ENCODE measurements around the gene FRMPD1.

The FRMPD1 gene

GRCh38 chr9:37611961-37612360 is 38.8 kb upstream of the FRMPD1 start:
- no peak for ATAC-seq
- TF ChIP-seq CREB5 (CRISPR knock-in tag; IDR thresholded peaks at IDR 0.05; ENCODE audit: low read depth) (no peak), SNAI2 (CRISPR knock-in tag; IDR thresholded peaks at IDR 0.05) (no peak), TOX (CRISPR knock-in tag; IDR thresholded peaks at IDR 0.05; ENCODE audit: borderline replicate concordance) (no peak), ZFP3 (CRISPR knock-in tag; IDR thresholded peaks at IDR 0.05) (no peak), CSRNP3 (CRISPR knock-in tag; IDR thresholded peaks at IDR 0.05) (no peak), TSHZ2 (CRISPR knock-in tag; IDR thresholded peaks at IDR 0.05) (no peak), ZNF8 (CRISPR knock-in tag; IDR thresholded peaks at IDR 0.05) (no peak), BACH2 (CRISPR knock-in tag; IDR thresholded peaks at IDR 0.05; ENCODE audit: borderline replicate concordance) (no peak), ISL1 (CRISPR knock-in tag; IDR thresholded peaks at IDR 0.05) (no peak), ZNF565 (CRISPR knock-in tag; conservative IDR thresholded peaks at IDR 0.05; ENCODE audit: low read depth) (no peak), ESRRG (CRISPR knock-in tag; IDR thresholded peaks at IDR 0.05) (no peak), ZNF70 (CRISPR knock-in tag; IDR thresholded peaks at IDR 0.05) (no peak), POU6F1 (CRISPR knock-in tag; IDR thresholded peaks at IDR 0.05; ENCODE audit: borderline replicate concordance, low read depth) (no peak), PATZ1 (CRISPR knock-in tag; IDR thresholded peaks at IDR 0.05; ENCODE audit: borderline replicate concordance) (no peak), CSDC2 (CRISPR knock-in tag; IDR thresholded peaks at IDR 0.05) (no peak)

- TF ChIP-seq TSHZ2 (CRISPR knock-in tag; IDR thresholded peaks at IDR 0.05) (no peak), ESRRG (CRISPR knock-in tag; IDR thresholded peaks at IDR 0.05) (no peak), ZFP3 (CRISPR knock-in tag; IDR thresholded peaks at IDR 0.05) (no peak), ZC3H10 (CRISPR knock-in tag; IDR thresholded peaks at IDR 0.05) (no peak)
- no peak for ATAC-seq
These were observed 33.6 kb upstream of the FRMPD1 start for GRCh38 chr9:37617161-37617560.

- no peak for TF ChIP-seq PATZ1 (CRISPR knock-in tag; IDR thresholded peaks at IDR 0.05; ENCODE audit: borderline replicate concordance)
- TF ChIP-seq SNAI2 (CRISPR knock-in tag; IDR thresholded peaks at IDR 0.05): no peak
- no peak for TF ChIP-seq RARB (CRISPR knock-in tag; IDR thresholded peaks at IDR 0.05)
- ATAC-seq: no peak
These were observed 32.9 kb upstream of the FRMPD1 start for GRCh38 chr9:37617832-37618231.

Data from SK-N-SH treated with all-trans-retinoic acid at 6 μM for 48 hours (cell line).